Epithelial cell of esophagus (primary cell): Measurements from ENCODE around the gene MYB.

Experiments
- DNase-seq: peaks from one replicate; pipeline ENCODE4 v3.0.0; 2010; ENCODE audit warnings: low read depth
- H3K4me3 ChIP-seq: 2 replicates; pipeline ENCODE4 v1.5.1; 2011; ENCODE audit warnings: mild to moderate bottlenecking, low read length, control low read depth
- CTCF ChIP-seq: IDR thresholded peaks from 2 replicates; pipeline ENCODE4 v1.5.1; 2011; ENCODE audit warnings: low read depth, mild to moderate bottlenecking, low read length, control low read depth, inconsistent platforms; ENCODE audit not compliant: insufficient read depth; ENCODE audit errors: missing control alignments

The MYB gene

GRCh38 chr6:135250234-135250633, 69.1 kb downstream of the MYB start:
- no peak for TF ChIP-seq CTCF
- no peak for DNase-seq
- no peak overlapping the region for H3K4me3 ChIP-seq

GRCh38 chr6:135250751-135251497, 69.8 kb downstream of the MYB start:
- DNase-seq, result no peak
- TF ChIP-seq CTCF, result no peak
- H3K4me3 ChIP-seq, result no peak overlapping the region

GRCh38 chr6:135251498-135252441, 70.7 kb downstream of the MYB start:
- DNase-seq, result no peak
- H3K4me3 ChIP-seq, result no peak overlapping the region
- no peak for TF ChIP-seq CTCF

- no peak for TF ChIP-seq CTCF
- no peak for DNase-seq
- H3K4me3 ChIP-seq, result no peak overlapping the region
These were observed 73.4 kb downstream of the MYB start for GRCh38 chr6:135254471-135254870.

- no peak for TF ChIP-seq CTCF
- no peak overlapping the region for H3K4me3 ChIP-seq
- DNase-seq, result no peak
These were observed 75.8 kb downstream of the MYB start for GRCh38 chr6:135256866-135257265.

GRCh38 chr6:135257631-135258405, 76.7 kb downstream of the MYB start:
- no peak overlapping the region for H3K4me3 ChIP-seq
- TF ChIP-seq CTCF, result peak; percentile 34
- DNase-seq, result no peak
